AG09309 (cell line): ENCODE results near the gene GFPT1.

ENCODE experiments used
- DNase-seq: peaks from one replicate; pipeline ENCODE4 v3.0.0-alpha.2; 2010; ENCODE audit warnings: low read depth
- H3K4me3 ChIP-seq: 2 replicates; pipeline ENCODE4 v1.5.1; 2011; ENCODE audit warnings: mild to moderate bottlenecking, low read depth, low read length, moderate library complexity; ENCODE audit not compliant: control insufficient read depth
- TF ChIP-seq, protein P1 (sequence below): IDR thresholded peaks from 2 replicates; pipeline ENCODE4 v1.5.1; 2011; ENCODE audit warnings: mild to moderate bottlenecking, low read depth, low read length, inconsistent platforms; ENCODE audit not compliant: insufficient read depth, control insufficient read depth; ENCODE audit errors: missing control alignments

GFPT1 gene

DNA sequence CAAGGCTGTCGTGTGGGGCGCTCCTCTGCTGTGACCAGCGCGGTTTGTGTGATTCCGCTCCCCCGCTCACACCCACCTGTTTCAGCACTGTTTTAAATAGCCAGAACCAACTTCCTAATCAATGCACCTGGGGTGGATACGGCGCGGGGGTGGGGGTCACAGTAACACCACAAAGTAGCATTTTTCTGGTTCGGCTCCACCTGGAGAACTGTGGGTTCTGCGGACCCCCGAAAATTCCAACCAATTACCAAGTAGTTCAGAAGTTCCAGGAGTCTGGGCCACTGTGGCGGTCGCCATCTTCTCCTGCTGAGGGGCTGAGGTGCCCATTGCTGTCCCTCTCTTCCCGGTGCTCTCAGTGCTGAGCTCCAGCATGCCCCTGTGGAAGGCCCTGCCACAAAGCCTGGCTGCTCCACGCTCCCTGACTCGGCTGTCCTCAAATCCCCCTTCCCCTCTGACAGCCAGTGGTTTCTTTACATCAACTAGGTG is 79.4 kb downstream of the GFPT1 start:
- TF ChIP-seq, protein P1, sequence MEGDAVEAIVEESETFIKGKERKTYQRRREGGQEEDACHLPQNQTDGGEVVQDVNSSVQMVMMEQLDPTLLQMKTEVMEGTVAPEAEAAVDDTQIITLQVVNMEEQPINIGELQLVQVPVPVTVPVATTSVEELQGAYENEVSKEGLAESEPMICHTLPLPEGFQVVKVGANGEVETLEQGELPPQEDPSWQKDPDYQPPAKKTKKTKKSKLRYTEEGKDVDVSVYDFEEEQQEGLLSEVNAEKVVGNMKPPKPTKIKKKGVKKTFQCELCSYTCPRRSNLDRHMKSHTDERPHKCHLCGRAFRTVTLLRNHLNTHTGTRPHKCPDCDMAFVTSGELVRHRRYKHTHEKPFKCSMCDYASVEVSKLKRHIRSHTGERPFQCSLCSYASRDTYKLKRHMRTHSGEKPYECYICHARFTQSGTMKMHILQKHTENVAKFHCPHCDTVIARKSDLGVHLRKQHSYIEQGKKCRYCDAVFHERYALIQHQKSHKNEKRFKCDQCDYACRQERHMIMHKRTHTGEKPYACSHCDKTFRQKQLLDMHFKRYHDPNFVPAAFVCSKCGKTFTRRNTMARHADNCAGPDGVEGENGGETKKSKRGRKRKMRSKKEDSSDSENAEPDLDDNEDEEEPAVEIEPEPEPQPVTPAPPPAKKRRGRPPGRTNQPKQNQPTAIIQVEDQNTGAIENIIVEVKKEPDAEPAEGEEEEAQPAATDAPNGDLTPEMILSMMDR: no peak
- H3K4me3 ChIP-seq: peak overlapping the region; percentile 66; the same call in 1 of the 2 replicates
- no peak for DNase-seq

DNA sequence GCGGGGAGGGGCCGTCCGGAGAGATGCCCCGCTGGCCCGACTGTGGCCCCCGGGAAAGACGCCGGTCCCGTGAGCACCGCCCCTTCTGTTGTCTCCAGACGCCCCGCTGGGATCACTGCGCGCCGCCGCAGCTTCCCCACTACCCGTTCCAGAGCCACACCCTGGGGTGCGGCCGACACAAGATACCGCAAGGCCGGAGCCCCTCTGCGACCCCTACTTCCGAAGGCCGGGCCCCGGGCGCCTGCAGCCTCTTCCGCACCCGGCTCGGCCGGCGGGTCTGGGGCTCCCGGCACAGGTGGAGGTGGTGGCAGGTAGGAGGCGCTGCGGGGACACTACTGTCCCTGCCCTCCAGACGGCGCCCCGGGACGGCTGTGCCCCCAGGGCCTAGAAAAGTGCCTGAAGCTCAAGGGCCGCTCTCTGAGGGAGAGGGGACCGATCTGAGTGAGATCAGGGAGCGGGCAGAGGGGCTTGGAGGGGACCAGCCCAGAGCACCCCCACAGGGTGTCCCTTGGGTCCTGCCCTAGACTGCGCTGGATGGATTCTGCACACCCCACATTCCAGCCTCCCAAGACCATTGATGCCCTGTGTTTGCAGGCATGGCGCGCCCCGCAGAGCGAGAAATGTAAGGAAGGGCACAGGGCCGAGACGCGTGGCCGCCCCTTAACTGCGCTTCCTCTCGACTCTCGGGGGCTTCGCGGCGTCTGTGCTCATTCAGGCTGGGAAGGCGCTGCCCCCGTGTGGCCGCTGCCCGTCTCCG is 80.0 kb downstream of the GFPT1 start:
- TF ChIP-seq, protein P1: peak; percentile 97
- DNase-seq: no peak
- H3K4me3 ChIP-seq: peak overlapping the region; percentile 66

DNA sequence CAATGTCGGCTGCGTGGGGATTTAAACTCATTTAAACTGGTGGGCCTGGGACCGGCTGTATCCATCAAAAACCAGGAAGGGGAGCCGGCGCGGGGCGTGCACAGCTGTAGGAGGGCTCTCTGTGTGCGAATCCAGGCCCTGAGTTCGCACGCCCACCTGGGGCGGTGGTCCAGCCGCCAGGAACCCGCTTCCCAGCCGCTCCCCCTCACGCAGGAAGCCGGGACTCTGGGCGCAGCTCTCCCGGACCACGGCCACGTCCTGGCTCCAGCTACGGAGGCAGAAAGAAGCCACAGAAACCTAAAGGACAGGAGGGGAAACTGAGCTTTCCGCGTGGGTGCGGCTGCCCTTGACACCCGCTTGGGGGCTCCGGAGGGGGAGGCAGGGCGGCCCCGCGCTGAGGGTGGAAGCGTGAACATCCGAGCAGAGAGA is 80.6 kb downstream of the GFPT1 start:
- DNase-seq: no peak
- TF ChIP-seq, protein P1: no peak
- peak overlapping the region; percentile 66 for H3K4me3 ChIP-seq

DNA sequence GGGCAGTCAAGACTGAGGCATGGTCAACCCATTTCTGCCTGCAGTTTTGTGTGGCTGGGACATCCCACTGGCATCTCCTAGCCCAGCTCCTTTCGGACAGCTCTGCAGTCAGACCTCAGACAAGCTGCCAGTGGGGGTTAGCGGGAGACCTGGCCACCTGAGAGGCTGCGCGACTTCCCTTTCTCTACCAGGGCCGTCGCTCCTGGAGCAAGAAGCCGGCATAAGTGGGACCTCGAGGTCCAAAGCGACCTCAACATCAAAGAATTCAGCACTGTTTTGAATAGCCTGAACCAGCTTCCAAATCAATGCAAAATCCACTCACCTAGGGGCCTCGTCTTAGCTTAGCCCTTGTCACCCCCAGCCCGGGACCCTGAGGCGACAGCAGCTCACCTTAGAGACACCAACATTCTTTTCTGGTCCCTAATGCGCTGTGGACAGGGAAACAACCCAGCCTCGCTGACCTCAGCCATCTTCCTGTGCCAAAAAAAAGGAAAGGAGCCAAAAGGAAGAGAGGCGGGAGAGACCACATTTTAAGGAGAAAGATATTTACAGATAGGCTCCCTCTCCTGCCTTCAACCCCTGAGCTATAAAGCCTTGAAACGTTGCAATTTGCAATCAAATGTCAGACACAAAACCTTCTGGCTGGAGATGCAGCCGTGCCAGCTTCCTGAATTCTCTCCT is 81.2 kb downstream of the GFPT1 start:
- DNase-seq: no peak
- H3K4me3 ChIP-seq: peak overlapping the region; percentile 66
- TF ChIP-seq, protein P1: no peak

DNA sequence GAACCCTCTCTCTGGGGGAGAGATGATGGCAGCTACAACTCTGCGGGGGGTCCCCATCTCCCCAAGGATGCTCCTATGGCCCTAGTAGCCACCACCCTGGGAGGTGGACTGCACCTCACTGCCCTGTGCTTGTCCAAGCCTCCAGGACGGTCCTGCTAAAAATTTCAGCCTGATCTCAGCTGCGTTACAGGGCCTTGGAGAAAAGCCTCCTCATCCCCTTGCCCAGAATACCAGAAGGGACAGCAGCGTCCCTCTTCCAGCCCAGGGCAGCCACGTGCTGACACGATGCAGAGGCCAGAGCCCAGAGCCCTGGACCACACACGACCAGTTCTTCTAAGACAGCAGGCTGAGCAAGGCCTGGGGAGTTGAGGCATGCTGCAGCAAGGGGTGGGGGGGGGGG is 81.9 kb downstream of the GFPT1 start:
- no peak for DNase-seq
- TF ChIP-seq, protein P1: no peak
- H3K4me3 ChIP-seq: no peak overlapping the region

DNA sequence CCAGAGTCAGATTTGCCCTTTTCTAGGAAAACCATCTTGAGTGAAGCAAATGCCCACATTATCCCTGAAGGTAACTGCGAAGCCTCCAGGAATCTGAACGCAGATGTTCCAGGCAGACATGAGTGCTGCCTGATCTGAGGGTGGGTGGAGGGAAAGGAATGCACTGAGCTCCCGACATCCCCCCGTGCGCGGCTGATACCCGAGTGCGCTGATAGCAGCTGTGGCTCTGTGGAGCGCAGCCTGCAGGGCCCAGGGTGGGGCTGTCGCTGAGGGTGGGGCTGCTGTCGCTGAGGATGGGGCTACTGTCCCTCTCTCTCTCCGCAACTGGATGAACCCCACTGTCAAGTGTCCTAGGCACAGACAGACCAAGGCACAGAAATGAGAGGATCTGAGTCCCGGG is 82.4 kb downstream of the GFPT1 start:
- H3K4me3 ChIP-seq: no peak overlapping the region
- no peak for DNase-seq
- TF ChIP-seq, protein P1: no peak
